Activated CD4-positive, alpha-beta T cell treated with anti-CD3 and anti-CD28 coated beads, Interleukin-10, Interleukin-2, amounts not matched to agents 100 ng/mL and 50 ng/mL, durations not matched to agents 16 hours and 8 hours (primary cell): ENCODE data around the gene CDCA7L.
"Not testable (repeated sequence)": the region's sequence is repeated elsewhere in the genome, so short reads cannot be mapped to it uniquely, and the experiment has no call there.

ENCODE experiments used
- DNase-seq: peaks from one replicate; pipeline ENCODE4 v3.0.0-alpha.2; 2020

The CDCA7L gene

GRCh38 chr7:21902240-21902639 is 43.5 kb downstream of the CDCA7L start:
- DNase-seq: no peak

GRCh38 chr7:21898265-21898930 is 47.3 kb downstream of the CDCA7L start:
- DNase-seq: peak; percentile 23

- no peak for DNase-seq
These were observed 52.3 kb downstream of the CDCA7L start for GRCh38 chr7:21893401-21893800.

GRCh38 chr7:21891291-21891690 is 54.4 kb downstream of the CDCA7L start:
- no peak for DNase-seq

GRCh38 chr7:21887779-21888178 is 57.9 kb downstream of the CDCA7L start:
- DNase-seq: no peak

GRCh38 chr7:21887353-21887752 is 58.3 kb downstream of the CDCA7L start:
- DNase-seq: no peak

- no peak for DNase-seq
These were observed 59.3 kb downstream of the CDCA7L start for GRCh38 chr7:21886396-21886795.

- no peak for DNase-seq
These were observed 61.2 kb downstream of the CDCA7L start for GRCh38 chr7:21884496-21884895.

- DNase-seq: not testable (repeated sequence)
These were observed 62.2 kb downstream of the CDCA7L start for GRCh38 chr7:21883501-21883900.

GRCh38 chr7:21883069-21883468 is 62.6 kb downstream of the CDCA7L start:
- DNase-seq: no peak

GRCh38 chr7:21869785-21870402 is 75.8 kb downstream of the CDCA7L start:
- DNase-seq: no peak

GRCh38 chr7:21868576-21868850 is 77.2 kb downstream of the CDCA7L start:
- DNase-seq: no peak

GRCh38 chr7:21867816-21868575 is 77.7 kb downstream of the CDCA7L start:
- no peak for DNase-seq

- no peak for DNase-seq
These were observed 78.5 kb downstream of the CDCA7L start for GRCh38 chr7:21867226-21867625.

GRCh38 chr7:21866731-21867130 is 79.0 kb downstream of the CDCA7L start:
- no peak for DNase-seq

GRCh38 chr7:21865631-21866204 is 80.0 kb downstream of the CDCA7L start:
- DNase-seq: not testable (repeated sequence)

- DNase-seq: peak; percentile 1
These were observed 94.1 kb downstream of the CDCA7L start for GRCh38 chr7:21851559-21851967.
